Suppressor macrophage treated with lipopolysaccharide for 1 hour (primary cell): ENCODE data around the gene ZNF649.

ENCODE experiments used
- DNase-seq, 3 donors: peaks; one replicate each; pipeline ENCODE4 v3.0.0-alpha.2; 2020 to 2022

ZNF649 gene

DNA sequence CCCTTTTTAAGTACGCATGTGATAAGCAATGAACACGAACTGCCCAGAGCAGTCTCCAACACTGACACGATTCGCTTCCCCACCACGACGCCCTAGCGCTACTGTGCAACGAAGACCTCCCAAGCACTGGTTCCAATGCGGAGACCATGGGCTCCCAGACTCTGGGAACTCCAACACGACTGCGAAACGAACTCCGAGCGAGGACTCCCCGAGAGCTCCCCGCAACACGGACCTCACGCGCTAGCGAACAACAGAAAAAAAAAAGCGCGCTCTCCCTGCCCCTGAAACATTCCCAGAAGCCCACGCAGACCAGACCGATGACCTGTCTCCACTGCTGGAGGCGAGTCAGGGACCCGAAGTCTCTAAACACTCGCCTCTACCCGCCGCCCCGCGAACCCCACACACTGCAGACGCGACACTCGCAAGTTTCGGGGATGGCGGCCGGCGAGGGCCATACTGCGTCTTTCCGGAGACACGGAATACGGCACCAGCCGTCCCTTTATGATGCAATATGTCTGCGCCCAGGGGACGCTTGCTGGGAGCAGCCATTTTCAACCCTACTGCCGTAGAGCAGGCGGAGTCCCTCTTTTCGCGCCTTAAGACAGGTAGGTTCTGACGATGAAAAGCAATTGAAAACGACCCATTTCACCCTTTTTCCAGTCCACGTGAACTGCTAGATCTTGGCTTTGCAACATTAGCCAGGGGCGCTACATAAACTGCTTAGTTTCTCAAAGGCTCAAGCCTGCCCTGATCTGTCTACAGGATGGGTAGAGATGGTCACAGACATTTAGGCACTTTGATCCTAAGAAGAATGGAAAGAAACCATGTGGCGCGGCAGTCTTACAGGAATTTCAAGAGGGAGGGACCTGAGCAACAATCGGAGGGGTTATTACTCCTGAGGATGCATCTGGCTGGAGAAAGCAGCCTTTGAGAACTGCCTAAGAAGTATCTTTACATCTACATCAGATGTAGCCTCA is 17.0 kb downstream of the ZNF649 start, which contains the start of gene ZNF577:
Gene ZNF577 (minus strand): TSS at position 430 of the 977 bp plus-strand sequence. CDS start 7,569 bp downstream, outside the sequence.
- peak; percentile 86 to 93 (median 89) for DNase-seq

DNA sequence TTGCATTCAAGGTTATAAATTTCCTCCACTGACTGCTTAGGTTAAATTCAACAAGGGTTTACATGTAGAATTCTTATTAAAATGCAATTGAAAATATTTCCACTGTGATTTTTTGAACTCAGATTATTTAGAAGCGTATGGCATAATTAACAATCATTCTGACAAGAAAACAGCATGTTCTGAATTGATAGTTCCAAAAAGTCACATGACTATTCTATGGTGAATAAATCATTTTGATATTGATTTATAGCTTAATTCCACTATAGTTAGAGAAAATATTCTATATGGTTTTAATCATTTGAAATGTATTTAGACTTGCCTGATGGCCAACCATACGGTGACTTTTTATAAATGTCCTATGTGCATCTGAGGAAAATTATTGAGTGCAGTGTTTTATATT is 20.1 kb downstream of the ZNF649 start:
- no peak for DNase-seq

DNA sequence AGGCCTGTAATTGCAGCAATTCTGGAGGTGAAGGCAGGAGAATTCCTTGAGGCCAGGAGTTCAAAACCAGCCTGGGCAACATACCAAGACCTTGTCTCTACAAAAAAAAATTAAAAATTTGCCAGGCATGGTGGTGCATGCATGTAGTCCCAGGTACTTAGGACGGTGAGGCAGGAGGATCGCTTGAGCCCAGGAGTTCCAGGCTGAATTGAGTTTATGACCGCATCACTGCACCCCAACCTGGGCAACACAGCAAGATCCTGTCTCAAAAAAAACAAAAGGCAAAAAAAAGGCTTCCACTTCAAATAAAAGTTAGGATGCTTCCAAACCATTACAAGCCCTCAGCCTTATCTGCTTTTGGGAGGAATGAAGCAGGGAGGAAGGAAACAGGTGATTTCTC is 22.3 kb downstream of the ZNF649 start:
- no peak for DNase-seq

DNA sequence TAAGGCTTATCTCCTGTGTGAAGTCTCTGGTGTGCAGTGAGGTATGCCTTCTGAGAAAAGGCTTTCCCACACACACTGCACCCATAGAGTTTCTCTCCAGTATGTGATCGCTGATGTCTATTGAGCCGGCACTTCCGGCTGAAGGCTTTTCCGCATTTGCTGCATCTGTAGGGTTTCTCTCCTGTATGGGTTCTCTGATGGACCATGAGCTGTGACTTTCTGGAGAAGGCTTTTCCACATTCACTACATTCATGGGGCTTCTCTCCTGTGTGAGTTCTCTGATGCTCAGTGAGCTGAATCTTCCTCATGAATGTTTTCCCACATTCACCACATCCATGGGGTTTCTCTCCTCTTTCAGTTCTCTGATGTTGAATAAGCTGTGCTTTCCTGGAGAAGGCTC is 31.7 kb downstream of the ZNF649 start:
- no peak for DNase-seq

DNA sequence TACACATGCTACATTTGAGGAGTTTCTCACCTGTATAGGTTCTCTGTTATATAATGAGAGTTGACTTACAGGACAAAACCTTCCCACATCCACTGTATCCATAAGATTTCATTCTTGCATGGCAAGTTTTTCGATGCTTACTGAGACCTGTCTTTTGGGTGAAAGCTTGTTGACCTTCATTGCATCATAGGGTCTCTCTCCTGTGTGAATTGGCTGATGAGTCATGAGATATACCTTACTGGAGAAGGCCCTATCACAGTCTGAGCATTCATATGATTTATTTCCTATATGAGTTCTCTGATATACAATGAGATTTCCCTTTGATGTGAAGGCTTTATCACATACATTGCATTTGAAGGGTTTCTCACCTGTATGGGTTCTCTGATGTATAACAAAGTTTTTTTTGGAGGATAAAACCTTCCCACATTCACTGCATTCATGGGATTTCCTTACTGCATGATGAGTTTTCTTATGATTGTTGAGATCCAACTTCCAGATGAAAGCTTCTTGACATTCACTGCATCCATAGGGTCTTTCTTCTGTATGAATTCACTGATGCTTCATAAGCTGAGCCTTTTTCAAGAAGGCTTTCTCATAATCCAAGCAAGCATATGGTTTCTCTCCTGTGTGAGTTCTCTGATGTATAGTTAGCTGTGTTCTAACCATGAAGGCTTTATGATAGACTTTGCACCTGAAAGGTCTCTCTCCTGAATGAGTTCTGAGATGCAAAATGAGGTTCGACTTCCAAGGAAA is 42.8 kb downstream of the ZNF649 start:
- no peak for DNase-seq
